CD4-positive, CD25-positive, alpha-beta regulatory T cell (primary cell): ENCODE results near the gene CAMKK2. TPM values are rescaled to one million over a fixed set of nuclear protein-coding genes. Genes with fewer than 3 reads are reported as not detected.

Source experiments
- ATAC-seq, 2 donors: fragments of 150-1000 bp; cut with Tn5 transposase; one replicate each; pipeline ENCODE4 v1.10.0; 2021; ENCODE audit warnings: low read depth in 2 of 2, moderate number of reproducible peaks in 2 of 2, moderate library complexity in 1 of 2
- DNase-seq, 3 donors: peaks; one replicate each; pipeline versions ENCODE4 v3.0.0 to v3.0.0-alpha.2; 2012 to 2022; ENCODE audit warnings: mixed read lengths in 1 of 3
- H3K27ac ChIP-seq: one replicate; pipeline ENCODE4 v1.7.0; 2013; ENCODE audit warnings: mild to moderate bottlenecking, low read length; ENCODE audit not compliant: insufficient read depth, poor library complexity, severe bottlenecking
- H3K27me3 ChIP-seq: one replicate; pipeline ENCODE4 v1.7.0; 2013; ENCODE audit warnings: low read length; ENCODE audit not compliant: control insufficient read depth, insufficient read depth
- H3K36me3 ChIP-seq: one replicate; pipeline ENCODE4 v1.7.0; 2013; ENCODE audit warnings: mild to moderate bottlenecking, low read length, moderate library complexity; ENCODE audit not compliant: control insufficient read depth, insufficient read depth
- H3K4me1 ChIP-seq: 2 replicates; pipeline ENCODE4 v1.7.0; 2013; ENCODE audit warnings: mild to moderate bottlenecking, low read length; ENCODE audit not compliant: insufficient read depth, control insufficient read depth, poor library complexity, severe bottlenecking
- H3K4me3 ChIP-seq: one replicate; pipeline ENCODE4 v1.7.0; 2013; ENCODE audit warnings: low read depth, mild to moderate bottlenecking, low read length, moderate library complexity
- H3K9me3 ChIP-seq, 2 experiments: 1 replicate in 1 of 2; 2 replicates in 1 of 2; pipeline ENCODE4 v1.7.0; 2013; ENCODE audit warnings: low read length in 2 of 2, mild to moderate bottlenecking in 1 of 2, moderate library complexity in 1 of 2; ENCODE audit not compliant: control insufficient read depth in 2 of 2
- H3K27ac Mint-ChIP-seq, 3 donors: one replicate each; pipeline ENCODE4 v1.8.0; 2020 to 2022; ENCODE audit warnings: mild to moderate bottlenecking in 3 of 3, mixed read lengths in 3 of 3, moderate library complexity in 2 of 3
- H3K27me3 Mint-ChIP-seq: one replicate; pipeline ENCODE4 v1.8.0; 2022; ENCODE audit warnings: mild to moderate bottlenecking, mixed read lengths
- H3K36me3 Mint-ChIP-seq: one replicate; pipeline ENCODE4 v1.8.0; 2020; ENCODE audit warnings: mixed read lengths
- H3K4me1 Mint-ChIP-seq, 4 donors: one replicate each; pipeline ENCODE4 v1.8.0; 2020 to 2022; ENCODE audit warnings: mixed read lengths in 4 of 4, mild to moderate bottlenecking in 1 of 4
- H3K4me3 Mint-ChIP-seq, 4 donors: one replicate each; pipeline ENCODE4 v1.8.0; 2020 to 2022; ENCODE audit warnings: mild to moderate bottlenecking in 4 of 4, mixed read lengths in 4 of 4, moderate library complexity in 3 of 4
- H3K9me3 Mint-ChIP-seq, 7 donors: one replicate each; pipeline ENCODE4 v1.8.0; 2020 to 2022; ENCODE audit warnings: mixed read lengths in 7 of 7, mild to moderate bottlenecking in 3 of 7, moderate library complexity in 2 of 7
- polyA plus RNA-seq, 4 donors: library from polyadenylated mRNA; unstranded; fragments of 300-500 nt; fragmentation: Illumina TruSeq; gene quantifications; one replicate each; pipeline ENCODE4 v1.2.3, GENCODE V29; 2021
- total RNA-seq: library from RNA; stranded (reverse); gene quantifications from one replicate; pipeline ENCODE4 v1.2.3, GENCODE V29; 2022

The CAMKK2 gene
- total and polyA plus RNA-seq, 5 donors from 2014 or later = 9.6 to 15.2 (median 12.1) TPM

DNA sequence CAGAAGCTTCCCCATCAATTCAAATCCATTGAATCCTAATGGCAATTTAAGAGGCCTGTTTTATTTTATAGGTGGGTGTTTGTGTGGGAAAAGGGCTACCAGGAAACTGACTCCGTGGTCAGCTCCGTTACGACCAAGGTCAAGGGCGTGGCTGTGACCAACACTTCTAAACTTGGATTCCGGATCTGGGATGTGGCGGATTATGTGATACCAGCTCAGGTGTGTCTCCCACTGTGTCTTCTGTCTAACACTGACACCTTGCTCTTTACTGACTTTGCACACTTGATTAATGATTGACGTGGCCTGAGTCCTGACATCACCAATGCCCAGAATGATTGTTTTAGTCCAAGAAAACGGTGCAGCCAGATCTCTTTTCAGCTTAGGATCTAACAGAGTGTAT lies 79.4 kb downstream of the CAMKK2 start:
- peaks cover 0 to 2% (median 0%) of the 10 kb centered on the region in 7 donors for H3K9me3 Mint-ChIP-seq
- peak overlapping the region in 1 of 4 donors; percentile 54 for H3K4me3 Mint-ChIP-seq
- H3K4me1 ChIP-seq = peaks cover 18% of the 10 kb centered on the region
- no peak overlapping the region for H3K27ac ChIP-seq
- ATAC-seq = no peak
- no peaks in the 10 kb centered on the region for H3K27me3 Mint-ChIP-seq
- no peaks in the 10 kb centered on the region for H3K27me3 ChIP-seq
- no peak overlapping the region for H3K4me3 ChIP-seq
- no peaks in the 10 kb centered on the region for H3K9me3 ChIP-seq
- H3K36me3 ChIP-seq = peaks cover 23% of the 10 kb centered on the region
- peaks cover 5% of the 10 kb centered on the region for H3K36me3 Mint-ChIP-seq
- H3K27ac Mint-ChIP-seq = peak overlapping the region in 2 of 3 donors; percentile 0 to 21
- H3K4me1 Mint-ChIP-seq = peaks cover 6 to 27% (median 19%) of the 10 kb centered on the region in 4 donors
- no peak for DNase-seq

DNA sequence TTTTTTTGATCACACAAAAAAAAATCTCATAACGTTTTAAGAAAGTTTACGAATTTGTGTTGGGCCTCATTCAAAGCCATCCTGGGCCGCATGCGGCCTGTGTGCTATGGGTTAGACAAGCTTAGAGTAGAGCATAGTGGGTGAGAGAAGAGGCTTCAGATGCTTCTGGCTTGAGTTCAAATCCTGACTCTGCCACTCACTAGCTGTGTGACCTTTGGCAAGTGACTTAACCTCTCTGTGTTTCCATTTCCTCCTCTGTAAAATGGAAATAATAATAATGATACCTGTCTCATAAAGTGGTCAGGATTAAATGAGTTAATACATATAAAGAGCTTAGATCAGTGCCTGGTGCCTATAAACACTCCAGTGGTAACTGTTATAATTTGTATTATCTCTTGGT lies 80.4 kb downstream of the CAMKK2 start:
- H3K4me1 Mint-ChIP-seq = peaks cover 6 to 32% (median 20%) of the 10 kb centered on the region in 4 donors
- peaks cover 0 to 2% (median 0%) of the 10 kb centered on the region in 7 donors for H3K9me3 Mint-ChIP-seq
- peak overlapping the region in 2 of 3 donors; percentile 63 to 65 for H3K27ac Mint-ChIP-seq
- H3K36me3 ChIP-seq = peaks cover 23% of the 10 kb centered on the region
- H3K27me3 Mint-ChIP-seq = no peaks in the 10 kb centered on the region
- H3K4me3 ChIP-seq = no peak overlapping the region
- H3K9me3 ChIP-seq = no peaks in the 10 kb centered on the region
- DNase-seq (no peak), ATAC-seq (no peak)
- peaks cover 5% of the 10 kb centered on the region for H3K36me3 Mint-ChIP-seq
- no peak overlapping the region for H3K27ac ChIP-seq
- no peaks in the 10 kb centered on the region for H3K27me3 ChIP-seq
- H3K4me1 ChIP-seq = peaks cover 18% of the 10 kb centered on the region
- peak overlapping the region in 1 of 4 donors; percentile 18 for H3K4me3 Mint-ChIP-seq

DNA sequence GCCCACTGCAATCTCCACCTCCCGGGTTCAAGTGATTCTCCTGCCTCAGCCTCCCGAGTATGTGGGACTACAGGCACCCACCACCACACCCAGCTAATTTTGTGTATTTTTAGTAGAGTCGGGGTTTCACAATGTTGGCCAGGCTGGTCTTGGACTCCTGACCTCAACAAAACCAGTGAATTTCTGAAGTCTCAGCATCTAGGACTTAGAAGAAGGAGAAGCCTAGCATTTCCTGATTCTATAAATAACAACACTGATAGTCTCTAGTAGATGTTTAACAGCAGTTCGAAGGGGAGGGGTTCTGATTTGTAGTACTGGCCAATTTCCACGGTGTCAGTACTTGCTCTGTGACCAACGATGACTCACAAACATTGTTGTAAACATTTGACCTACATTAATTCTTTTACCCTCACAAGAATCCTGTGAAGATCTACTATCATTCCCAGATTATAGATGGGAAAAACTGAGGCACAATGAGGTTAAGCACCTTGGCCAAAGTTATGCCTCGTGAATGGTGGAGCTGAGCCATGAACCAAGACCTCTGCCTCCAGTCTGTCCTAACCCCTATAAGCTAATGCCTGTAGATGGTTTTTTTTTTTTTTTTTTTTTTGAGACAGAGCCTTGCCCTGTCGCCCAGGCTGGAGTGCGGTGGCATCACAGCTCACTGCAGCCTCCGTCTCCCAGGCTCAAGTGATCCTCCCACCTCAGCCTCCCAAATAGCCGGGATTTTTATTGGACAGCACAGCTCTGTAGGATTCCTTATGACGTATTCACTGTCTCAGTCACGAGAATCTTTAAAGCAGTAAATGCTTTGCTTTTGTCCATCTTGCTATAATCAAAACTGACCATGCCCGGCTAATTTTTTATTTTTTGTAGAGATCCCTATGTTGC lies 81.4 kb downstream of the CAMKK2 start:
- DNase-seq (no peak), ATAC-seq (no peak)
- peak overlapping the region; percentile 9 to 65 (median 18) for H3K27ac Mint-ChIP-seq
- Histone ChIP-seq H3K4me3 (no peak overlapping the region), H3K36me3 (peaks cover 23% of the 10 kb centered on the region), H3K27ac (peak overlapping the region; percentile 16), H3K4me1 (peaks cover 25% of the 10 kb centered on the region), H3K9me3 (no peaks in the 10 kb centered on the region), H3K27me3 (no peaks in the 10 kb centered on the region)
- H3K36me3 Mint-ChIP-seq = peaks cover 5% of the 10 kb centered on the region
- peaks cover 6 to 38% (median 24%) of the 10 kb centered on the region in 4 donors for H3K4me1 Mint-ChIP-seq
- no peaks in the 10 kb centered on the region for H3K9me3 Mint-ChIP-seq
- H3K4me3 Mint-ChIP-seq = peak overlapping the region in 1 of 4 donors; percentile 12
- no peaks in the 10 kb centered on the region for H3K27me3 Mint-ChIP-seq

DNA sequence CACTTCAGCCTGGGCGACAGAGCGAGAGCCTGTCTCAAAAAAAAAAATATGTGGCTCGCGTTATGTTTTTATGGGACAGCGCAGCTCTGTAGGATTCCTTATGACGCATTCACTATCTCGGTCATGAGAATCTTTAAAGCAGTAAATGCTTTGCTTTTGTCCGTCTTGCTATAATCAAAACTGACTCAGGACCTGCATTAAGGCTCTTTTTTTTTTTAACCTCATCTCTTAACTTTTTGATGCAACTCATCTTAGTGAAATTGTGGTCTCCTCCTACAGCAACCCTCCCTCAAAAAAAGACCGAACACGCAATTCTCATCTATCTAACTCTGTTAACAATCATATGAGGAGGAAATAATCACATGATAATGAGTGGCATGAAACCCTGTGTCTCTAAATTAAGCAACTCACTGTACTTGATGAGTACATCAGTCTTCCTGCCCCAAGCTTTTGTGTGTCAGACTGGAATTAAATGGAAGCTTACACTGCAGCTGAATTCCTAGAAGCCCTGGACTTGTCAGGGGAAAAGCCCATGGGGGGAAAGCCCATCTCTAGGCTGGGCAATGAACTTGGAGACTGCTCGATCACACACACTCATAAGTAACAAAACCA lies 82.2 kb downstream of the CAMKK2 start:
- Histone ChIP-seq H3K4me3 (peak overlapping the region; percentile 0), H3K9me3 (no peaks in the 10 kb centered on the region), H3K27ac (peak overlapping the region; percentile 16), H3K36me3 (peaks cover 23% of the 10 kb centered on the region), H3K4me1 (peaks cover 28% of the 10 kb centered on the region), H3K27me3 (no peaks in the 10 kb centered on the region)
- peaks cover 5% of the 10 kb centered on the region for H3K36me3 Mint-ChIP-seq
- DNase-seq (peak in 1 of 3 donors; percentile 46), ATAC-seq (peak in 1 of 2 donors; percentile 7)
- peak overlapping the region; percentile 9 to 40 (median 11) for H3K27ac Mint-ChIP-seq
- no peaks in the 10 kb centered on the region for H3K9me3 Mint-ChIP-seq
- peaks cover 6 to 40% (median 26%) of the 10 kb centered on the region in 4 donors for H3K4me1 Mint-ChIP-seq
- no peaks in the 10 kb centered on the region for H3K27me3 Mint-ChIP-seq
- H3K4me3 Mint-ChIP-seq = peak overlapping the region in 3 of 4 donors; percentile 8 to 72 (median 34)

DNA sequence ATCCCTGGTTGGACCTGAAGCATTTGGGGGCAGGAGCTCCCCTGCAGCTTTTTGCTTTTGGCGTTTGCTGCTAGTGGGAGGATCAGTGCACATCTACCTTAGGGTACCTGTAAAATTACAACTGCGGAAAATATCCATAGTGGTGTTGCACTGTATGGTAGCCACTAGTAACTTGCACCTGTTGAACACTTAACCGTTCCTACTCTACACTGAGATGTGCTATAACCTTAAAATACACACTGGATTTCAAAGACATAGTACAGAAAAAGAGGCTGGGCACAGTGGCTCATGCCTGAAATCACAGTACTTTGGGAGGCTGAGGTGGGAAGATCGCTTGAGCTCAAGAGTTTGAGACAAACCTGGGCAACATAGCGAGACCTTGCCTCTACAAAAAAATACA lies 83.6 kb downstream of the CAMKK2 start:
- Mint-ChIP-seq H3K4me1 (peaks cover 6 to 43% (median 26%) of the 10 kb centered on the region in 4 donors), H3K9me3 (no peaks in the 10 kb centered on the region), H3K27ac (peak overlapping the region in 1 of 3 donors; percentile 49)

DNA sequence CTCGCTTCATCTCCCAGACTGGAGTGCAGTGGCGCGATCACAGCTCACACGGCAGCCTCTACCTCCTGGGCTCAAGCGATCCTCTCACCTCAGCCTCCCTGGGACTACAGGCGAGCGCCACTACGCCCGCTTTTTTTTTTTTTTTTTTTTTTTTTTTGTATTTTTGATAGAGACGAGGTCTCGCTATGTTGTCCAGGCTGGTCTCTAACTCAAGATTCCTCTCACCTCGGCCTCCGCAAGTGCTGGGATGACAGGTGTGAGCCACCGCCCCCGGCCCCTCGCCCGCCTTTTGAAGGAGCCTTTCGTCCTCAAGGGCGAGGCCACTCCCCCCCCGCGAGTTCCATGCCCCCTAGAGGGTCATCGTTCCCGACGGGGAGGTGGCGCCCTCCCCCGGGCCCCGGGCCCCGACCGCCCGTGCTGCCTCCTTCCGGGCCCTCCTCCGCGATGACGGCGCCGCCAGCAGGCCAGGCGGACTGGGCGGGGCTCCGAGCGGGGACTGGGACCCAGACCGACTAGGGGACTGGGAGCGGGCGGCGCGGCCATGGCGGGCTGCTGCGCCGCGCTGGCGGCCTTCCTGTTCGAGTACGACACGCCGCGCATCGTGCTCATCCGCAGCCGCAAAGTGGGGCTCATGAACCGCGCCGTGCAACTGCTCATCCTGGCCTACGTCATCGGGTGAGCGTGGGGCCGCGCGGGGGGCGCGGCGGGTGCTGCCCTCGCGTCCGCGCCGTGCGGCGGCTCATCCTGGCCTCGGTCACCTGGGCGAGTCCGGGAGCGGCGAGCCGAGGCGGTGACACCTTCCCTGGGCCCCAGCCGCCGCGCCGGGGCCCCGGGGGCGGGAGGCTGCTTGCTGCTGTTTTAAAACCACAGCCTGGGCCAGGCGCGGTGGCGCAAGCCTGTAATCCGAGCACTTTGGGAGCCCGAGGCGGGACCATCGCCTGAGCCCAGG lies 86.6 kb downstream of the CAMKK2 start, which contains the start of gene P2RX4:
P2RX4 (plus strand) TSS at position 506 of the 949 bp plus-strand sequence; CDS start at position 542, 36 bp downstream.
- H3K4me1 Mint-ChIP-seq = peaks cover 10 to 33% (median 21%) of the 10 kb centered on the region in 4 donors
- ATAC-seq (peak; percentile 85 to 87), DNase-seq (peak; percentile 79 to 89 (median 88))
- peak within 1 kb of the TSS; percentile 88 for H3K27ac ChIP-seq
- peaks cover 23% of the 10 kb centered on the region for H3K4me1 ChIP-seq
- peaks cover 6% of the 10 kb centered on the region for H3K27me3 Mint-ChIP-seq
- no peaks in the 10 kb centered on the region for H3K36me3 Mint-ChIP-seq
- H3K9me3 Mint-ChIP-seq = no peaks in the 10 kb centered on the region
- H3K9me3 ChIP-seq = no peaks in the 10 kb centered on the region
- peak within 1 kb of the TSS; percentile 89 to 96 (median 92) for H3K4me3 Mint-ChIP-seq
- peak within 1 kb of the TSS; percentile 84 for H3K4me3 ChIP-seq
- no peaks in the 10 kb centered on the region for H3K27me3 ChIP-seq
- H3K27ac Mint-ChIP-seq = peak within 1 kb of the TSS; percentile 97
- no peaks in the 10 kb centered on the region for H3K36me3 ChIP-seq

More for the DNA sequence above, 83.6 kb downstream of the CAMKK2 start:
- Histone ChIP-seq H3K4me3 (no peak overlapping the region), H3K9me3 (no peaks in the 10 kb centered on the region), H3K27me3 (no peaks in the 10 kb centered on the region), H3K4me1 (peaks cover 29% of the 10 kb centered on the region), H3K27ac (no peak overlapping the region), H3K36me3 (peaks cover 12% of the 10 kb centered on the region)
- no peaks in the 10 kb centered on the region for H3K36me3 Mint-ChIP-seq
- no peak for DNase-seq
- peaks cover 5% of the 10 kb centered on the region for H3K27me3 Mint-ChIP-seq
- H3K4me3 Mint-ChIP-seq = peak overlapping the region in 3 of 4 donors; percentile 4 to 93 (median 58)
- ATAC-seq = no peak

DNA sequence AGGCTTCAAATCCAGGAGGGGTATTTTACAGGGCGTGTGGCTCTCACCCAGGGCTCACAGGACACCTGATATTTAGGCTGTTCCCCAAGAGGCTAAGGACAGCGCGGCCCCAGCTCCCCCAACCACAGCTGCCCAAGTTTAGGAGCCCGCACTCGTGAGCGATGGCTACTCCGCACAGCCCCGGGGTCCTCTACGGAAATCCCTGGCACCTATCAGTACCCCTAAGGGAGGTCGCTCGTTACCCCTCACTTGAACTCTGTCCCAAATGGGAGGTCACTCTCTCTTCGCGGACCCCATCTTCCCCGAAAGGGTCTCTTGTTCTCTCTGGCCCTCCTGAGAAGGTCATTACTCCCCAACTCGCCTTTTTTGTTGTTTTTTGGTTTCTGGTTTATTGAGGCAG lies 87.3 kb downstream of the CAMKK2 start:
- H3K27ac ChIP-seq = peak overlapping the region; percentile 88
- H3K4me1 ChIP-seq = peaks cover 16% of the 10 kb centered on the region
- Mint-ChIP-seq H3K27me3 (peaks cover 8% of the 10 kb centered on the region), H3K36me3 (no peaks in the 10 kb centered on the region), H3K4me1 (peaks cover 6 to 29% (median 16%) of the 10 kb centered on the region in 4 donors), H3K9me3 (no peaks in the 10 kb centered on the region), H3K27ac (peak overlapping the region; percentile 63 to 97 (median 89)), H3K4me3 (peak overlapping the region; percentile 81 to 93 (median 87))
- DNase-seq (no peak), ATAC-seq (no peak)
- H3K9me3 ChIP-seq = no peaks in the 10 kb centered on the region
- H3K4me3 ChIP-seq = peak overlapping the region; percentile 30
- H3K27me3 ChIP-seq = no peaks in the 10 kb centered on the region
- no peaks in the 10 kb centered on the region for H3K36me3 ChIP-seq
